CD4-positive, alpha-beta T cell treated with Interleukin-12 subunit alpha and Interleukin-12 subunit beta, for 1 hour (primary cell): ENCODE data around the gene F12.

Experiments
- DNase-seq: peaks from one replicate; pipeline ENCODE4 v3.0.0-alpha.2; 2020

Gene F12

GRCh38 chr5:177410575-177410974, 1.2 kb upstream of the F12 start:
- no peak for DNase-seq

- peak; percentile 29 for DNase-seq
Measured at GRCh38 chr5:177405805-177406204, 3.6 kb downstream of the F12 start.

GRCh38 chr5:177405312-177405711, 4.1 kb downstream of the F12 start:
- no peak for DNase-seq

- DNase-seq = no peak
Measured at GRCh38 chr5:177404641-177405179, 4.7 kb downstream of the F12 start.

GRCh38 chr5:177403792-177404640, 5.3 kb downstream of the F12 start:
- DNase-seq = peak; percentile 90

GRCh38 chr5:177403102-177403791, 6.1 kb downstream of the F12 start:
- DNase-seq = peak; percentile 66

- peak; percentile 77 for DNase-seq
Measured at GRCh38 chr5:177402271-177403043, 6.9 kb downstream of the F12 start.

- DNase-seq = no peak
Measured at GRCh38 chr5:177399997-177400868, 9.1 kb downstream of the F12 start, which contains the start of gene PFN3. Gene PFN3, minus strand, starts transcription at chr5:177400661. Its CDS starts 85 bp downstream, at chr5:177400576.

GRCh38 chr5:177397875-177398390, 11.4 kb downstream of the F12 start:
- no peak for DNase-seq

GRCh38 chr5:177396807-177397206, 12.6 kb downstream of the F12 start:
- DNase-seq = no peak

GRCh38 chr5:177396078-177396477, 13.3 kb downstream of the F12 start:
- no peak for DNase-seq

GRCh38 chr5:177393990-177394389, 15.4 kb downstream of the F12 start:
- DNase-seq = no peak

GRCh38 chr5:177393206-177393765, 16.1 kb downstream of the F12 start:
- DNase-seq = no peak

- DNase-seq = no peak
Measured at GRCh38 chr5:177392765-177393164, 16.6 kb downstream of the F12 start.

GRCh38 chr5:177390363-177391300, 18.7 kb downstream of the F12 start:
- peak; percentile 91 for DNase-seq

GRCh38 chr5:177389241-177390169, 19.9 kb downstream of the F12 start:
- DNase-seq = peak; percentile 75

- no peak for DNase-seq
Measured at GRCh38 chr5:177388521-177389052, 20.8 kb downstream of the F12 start.

GRCh38 chr5:177387405-177387804, 22.0 kb downstream of the F12 start:
- no peak for DNase-seq

- no peak for DNase-seq
Measured at GRCh38 chr5:177386542-177386941, 22.8 kb downstream of the F12 start.
